ENCODE results near the gene GPR22. TPM values are rescaled to one million over a fixed set of nuclear protein-coding genes. Genes with fewer than 3 reads are reported as not detected.

GPR22 gene
- total and polyA plus RNA-seq, 8 donors: 0.06 to 0.13 (median 0.10) TPM; not detected in 5

- Histone ChIP-seq H3K27ac (no peak overlapping the region), H3K9me3 (no peaks in the 10 kb centered on the region)
- no peak for TF ChIP-seq CTCF (IDR thresholded peaks at IDR 0.05)
These were observed 5.1 kb upstream of the GPR22 start for GRCh38 chr7:107464666-107465226.

GRCh38 chr7:107467972-107468371 is 1.9 kb upstream of the GPR22 start:
- no peak overlapping the region for H3K27ac ChIP-seq
- no peaks in the 10 kb centered on the region for H3K9me3 ChIP-seq
- DNase-seq (no peak), ATAC-seq (no peak)
- H3K27me3 ChIP-seq: no peaks in the 10 kb centered on the region
- H3K4me3 ChIP-seq: no peak overlapping the region
- intact Hi-C loops (cut with DNase I): no loop called here
- peaks cover 0 to 9% of the 10 kb centered on the region in 2 donors for H3K4me1 ChIP-seq
- TF ChIP-seq CTCF (IDR thresholded peaks at IDR 0.05): no peak
- no peaks in the 10 kb centered on the region for H3K36me3 ChIP-seq

More at GRCh38 chr7:107464666-107465226, 5.1 kb upstream of the GPR22 start:
- H3K27me3 ChIP-seq: no peaks in the 10 kb centered on the region
- DNase-seq (no peak), ATAC-seq (no peak)
- no peaks in the 10 kb centered on the region for H3K4me1 ChIP-seq
- intact Hi-C loops (cut with DNase I): loop anchor here in 1 of 2 donors (5.0 kb wide), 1 partner anchor 263 kb away; no protein-coding TSS in a partner anchor
- H3K4me3 ChIP-seq: no peak overlapping the region
- H3K36me3 ChIP-seq: no peaks in the 10 kb centered on the region

GRCh38 chr7:107468824-107469223 is 1.0 kb upstream of the GPR22 start:
- ATAC-seq (no peak), DNase-seq (no peak)
- Histone ChIP-seq H3K27ac (no peak overlapping the region), H3K4me3 (no peak overlapping the region), H3K4me1 (peaks cover 0 to 9% of the 10 kb centered on the region in 2 donors), H3K36me3 (no peaks in the 10 kb centered on the region), H3K27me3 (no peaks in the 10 kb centered on the region), H3K9me3 (no peaks in the 10 kb centered on the region)
- intact Hi-C loops (cut with DNase I): no loop called here
- TF ChIP-seq CTCF (IDR thresholded peaks at IDR 0.05): no peak

GRCh38 chr7:107471292-107472070 is 1.6 kb downstream of the GPR22 start:
- H3K27me3 ChIP-seq: no peaks in the 10 kb centered on the region
- no peaks in the 10 kb centered on the region for H3K36me3 ChIP-seq
- H3K4me3 ChIP-seq: no peak overlapping the region
- TF ChIP-seq CTCF (IDR thresholded peaks at IDR 0.05): no peak
- H3K4me1 ChIP-seq: peaks cover 0 to 9% of the 10 kb centered on the region in 2 donors
- ATAC-seq (no peak), DNase-seq (no peak)
- H3K9me3 ChIP-seq: no peaks in the 10 kb centered on the region
- no peak overlapping the region for H3K27ac ChIP-seq
- intact Hi-C loops (cut with DNase I): no loop called here

- intact Hi-C loops (cut with DNase I): no loop called here
These were observed 2.3 kb downstream of the GPR22 start for GRCh38 chr7:107472116-107472515.

More at GRCh38 chr7:107472116-107472515, 2.3 kb downstream of the GPR22 start:
- Histone ChIP-seq H3K4me3 (no peak overlapping the region), H3K27ac (no peak overlapping the region), H3K4me1 (peaks cover 0 to 9% of the 10 kb centered on the region in 2 donors), H3K9me3 (no peaks in the 10 kb centered on the region), H3K36me3 (no peaks in the 10 kb centered on the region), H3K27me3 (no peaks in the 10 kb centered on the region)
- no peak for DNase-seq
- no peak for TF ChIP-seq CTCF (IDR thresholded peaks at IDR 0.05)
- no peak for ATAC-seq

Data from left lung (tissue), 10 donors.